GM18951 (cell line): ENCODE results near the gene PHC2.

ENCODE experiments used
- POLR2A ChIP-seq: IDR thresholded peaks from 4 replicates; pipeline ENCODE4 v1.6.1; 2011; ENCODE audit warnings: mild to moderate bottlenecking; ENCODE audit not compliant: insufficient read length, insufficient read depth; ENCODE audit errors: extremely low read depth
- in situ Hi-C: fragments of 300-500 bp; cut with MboI; formaldehyde crosslinking; loops from one replicate; pipeline ENCODE4 v1.12.0; 2022; ENCODE audit warnings: low sequenced_read_pairs, mixed read lengths, inconsistent platforms; ENCODE audit not compliant: unreplicated experiment

Gene PHC2

GRCh38 chr1:33363021-33363420 lies 67.9 kb downstream of the PHC2 start:
- in situ Hi-C loops = loop anchor here (10.0 kb wide), 1 partner anchor 112 kb away; the partner anchor contains the start of gene ZSCAN20
- no peak for TF ChIP-seq POLR2A

GRCh38 chr1:33361532-33362235 lies 69.2 kb downstream of the PHC2 start:
- in situ Hi-C loops = loop anchor here (10.0 kb wide), 1 partner anchor 113 kb away; the partner anchor contains the start of gene ZSCAN20
- TF ChIP-seq POLR2A = no peak

GRCh38 chr1:33360367-33360766 lies 70.5 kb downstream of the PHC2 start:
- no peak for TF ChIP-seq POLR2A

GRCh38 chr1:33359931-33360330 lies 71.0 kb downstream of the PHC2 start:
- no peak for TF ChIP-seq POLR2A
- in situ Hi-C loops = loop anchor here (10.0 kb wide), 1 partner anchor 115 kb away; the partner anchor contains the start of gene ZSCAN20

More at GRCh38 chr1:33360367-33360766, 70.5 kb downstream of the PHC2 start:
- in situ Hi-C loops = loop anchor here (10.0 kb wide), 1 partner anchor 114 kb away; the partner anchor contains the start of gene ZSCAN20

- no peak for TF ChIP-seq POLR2A
- in situ Hi-C loops = no loop called here
These were observed 71.9 kb downstream of the PHC2 start for GRCh38 chr1:33358795-33359503.

GRCh38 chr1:33358114-33358794 lies 72.6 kb downstream of the PHC2 start:
- in situ Hi-C loops = no loop called here
- no peak for TF ChIP-seq POLR2A

GRCh38 chr1:33357099-33357498 lies 73.8 kb downstream of the PHC2 start:
- in situ Hi-C loops = no loop called here
- TF ChIP-seq POLR2A = no peak

- no peak for TF ChIP-seq POLR2A
- in situ Hi-C loops = no loop called here
These were observed 76.1 kb downstream of the PHC2 start for GRCh38 chr1:33354707-33355316.

- TF ChIP-seq POLR2A = no peak
- in situ Hi-C loops = no loop called here
These were observed 77.4 kb downstream of the PHC2 start for GRCh38 chr1:33353531-33353930.

- no peak for TF ChIP-seq POLR2A
- in situ Hi-C loops = no loop called here
These were observed 79.6 kb downstream of the PHC2 start for GRCh38 chr1:33351281-33351660.

GRCh38 chr1:33350611-33351280 lies 80.1 kb downstream of the PHC2 start:
- no peak for TF ChIP-seq POLR2A

GRCh38 chr1:33349778-33350610 lies 80.9 kb downstream of the PHC2 start:
- TF ChIP-seq POLR2A = peak; percentile 82
- in situ Hi-C loops = no loop called here

More at GRCh38 chr1:33350611-33351280, 80.1 kb downstream of the PHC2 start:
- in situ Hi-C loops = no loop called here
